A673 (cell line): ENCODE results near the gene ATP4A. TPM values are rescaled to one million over a fixed set of nuclear protein-coding genes. Genes with fewer than 3 reads are reported as not detected.
A peak's percentile ranks its signal among the peaks of the same experiment; 100 is the strongest.

Experiments used
- BruUV-seq: library from RNA; stranded (reverse); fragments of 400-500 nt; replicated peaks from 2 replicates; lab custom pipeline; 2021; lab: Mats Ljungman, UMichigan
- CTCF ChIA-PET: fragments of 300-600 bp; sonication (Branson Sonifier 250); formaldehyde crosslinking; loops from one replicate; lab custom pipeline; 2022; ENCODE audit warnings: antibody characterized with exemption; lab: Charles Lee
- POLR2A ChIA-PET: fragments of 300-600 bp; sonication (Branson Sonifier 250); formaldehyde crosslinking; loops from one replicate; lab custom pipeline; 2022; ENCODE audit warnings: antibody characterized with exemption; ENCODE audit not compliant: low non-redundant PET; lab: Charles Lee
- DNase-seq: peaks from one replicate; pipeline ENCODE4 v3.0.0-alpha.2; 2015; ENCODE audit warnings: low spot score
- H3K27ac ChIP-seq: fragments of 200-600 bp; sonication (generic); 2 replicates; pipeline ENCODE4 v1.5.1; 2016; ENCODE audit warnings: mixed run types, low read depth, mild to moderate bottlenecking, mixed read lengths, antibody characterized with exemption, low read length; ENCODE audit not compliant: poor library complexity, severe bottlenecking
- H3K27me3 ChIP-seq: fragments of 200-600 bp; sonication (generic); replicated peaks from 2 replicates; pipeline ENCODE4 v1.6.1; 2017; ENCODE audit warnings: mixed run types, low read depth, mild to moderate bottlenecking, mixed read lengths, antibody characterized with exemption, low read length; ENCODE audit not compliant: insufficient read depth, poor library complexity
- H3K36me3 ChIP-seq: fragments of 200-600 bp; sonication (generic); 2 replicates; pipeline ENCODE4 v1.6.1; 2016; ENCODE audit warnings: mixed run types, mild to moderate bottlenecking, mixed read lengths, antibody characterized with exemption, low read length; ENCODE audit not compliant: insufficient read depth, poor library complexity, severe bottlenecking
- H3K4me1 ChIP-seq: fragments of 200-600 bp; sonication (generic); 2 replicates; pipeline ENCODE4 v1.6.1; 2017; ENCODE audit warnings: mixed run types, mild to moderate bottlenecking, mixed read lengths, antibody characterized with exemption, low read length; ENCODE audit not compliant: insufficient read depth, poor library complexity, severe bottlenecking
- H3K4me3 ChIP-seq: fragments of 200-600 bp; sonication (generic); 2 replicates; pipeline ENCODE4 v1.5.1; 2016; ENCODE audit warnings: low read depth, mixed run types, mild to moderate bottlenecking, mixed read lengths, low read length; ENCODE audit not compliant: poor library complexity, severe bottlenecking
- H3K9me3 ChIP-seq: fragments of 200-600 bp; sonication (generic); 2 replicates; pipeline ENCODE4 v1.6.1; 2016; ENCODE audit warnings: mixed run types, low read depth, mild to moderate bottlenecking, mixed read lengths, antibody characterized with exemption, low read length; ENCODE audit not compliant: poor library complexity, severe bottlenecking
- CTCF ChIP-seq: fragments of 300-800, 200-600 bp; sonication (generic); conservative IDR thresholded peaks from 2 replicates; pipeline ENCODE4 v1.5.1; 2017; ENCODE audit warnings: low read depth, mild to moderate bottlenecking, antibody characterized with exemption, low read length, moderate library complexity, mixed read lengths
- EZH2 ChIP-seq: fragments of 200-600 bp; sonication (generic); IDR thresholded peaks from 2 replicates; pipeline ENCODE4 v1.6.1; 2017; ENCODE audit warnings: borderline replicate concordance, low read depth, mild to moderate bottlenecking, mixed read lengths, antibody characterized with exemption, low read length; ENCODE audit not compliant: poor library complexity, severe bottlenecking
- intact Hi-C: fragments of 100-400 bp; cut with micrococcal nuclease; formaldehyde crosslinking; loops from one replicate; pipeline ENCODE4 v1.10.0; 2022; ENCODE audit not compliant: unreplicated experiment
- total RNA-seq: library from RNA; stranded (reverse); gene quantifications from 2 replicates; pipeline ENCODE4 v1.2.3, GENCODE V29; 2021

ATP4A gene
- total RNA-seq, 1 experiment from 2014 or later: not detected

- POLR2A ChIA-PET: no interaction called here
- CTCF ChIA-PET: no interaction called here
- BruUV-seq: no TSS peak
- TF ChIP-seq CTCF (no peak), EZH2 (no peak)
- no peaks in the 10 kb centered on the region for H3K4me1 ChIP-seq
- intact Hi-C loops: no loop called here
- no peaks in the 10 kb centered on the region for H3K36me3 ChIP-seq
- H3K27me3 ChIP-seq: peaks cover 80% of the 10 kb centered on the region
- H3K27ac ChIP-seq: no peak overlapping the region
- no peaks in the 10 kb centered on the region for H3K9me3 ChIP-seq
- no peak for DNase-seq
- H3K4me3 ChIP-seq: no peak overlapping the region
These were observed 52.1 kb downstream of the ATP4A start for GRCh38 chr19:35511337-35511736.

GRCh38 chr19:35510626-35510964 lies 52.9 kb downstream of the ATP4A start:
- H3K4me3 ChIP-seq: no peak overlapping the region

GRCh38 chr19:35509861-35510625 lies 53.4 kb downstream of the ATP4A start:
- CTCF ChIA-PET: interaction anchor here (0.6 to 1.0 kb wide), 3 partner anchors 29 to 152 kb away, joined by 3 read pairs; partner anchors contain the start of gene FFAR3
- Histone ChIP-seq H3K9me3 (no peaks in the 10 kb centered on the region), H3K27ac (no peak overlapping the region), H3K4me3 (peak overlapping the region; percentile 15), H3K36me3 (no peaks in the 10 kb centered on the region), H3K4me1 (no peaks in the 10 kb centered on the region), H3K27me3 (peaks cover 93% of the 10 kb centered on the region)
- peak; percentile 56 for DNase-seq
- BruUV-seq: no TSS peak
- POLR2A ChIA-PET: no interaction called here
- TF ChIP-seq EZH2: peak; percentile 62
- TF ChIP-seq CTCF: peak; percentile 96
- intact Hi-C loops: no loop called here

More at GRCh38 chr19:35510626-35510964, 52.9 kb downstream of the ATP4A start:
- Histone ChIP-seq H3K27ac (no peak overlapping the region), H3K27me3 (peaks cover 87% of the 10 kb centered on the region), H3K9me3 (no peaks in the 10 kb centered on the region), H3K36me3 (no peaks in the 10 kb centered on the region), H3K4me1 (no peaks in the 10 kb centered on the region)
- ChIA-PET POLR2A (no interaction called here), CTCF (interaction anchor here (0.6 to 1.0 kb wide), 3 partner anchors 30 to 153 kb away, joined by 3 read pairs; partner anchors contain the start of gene FFAR3)
- intact Hi-C loops: no loop called here
- peak; percentile 5; the same call in 1 of the 2 replicates for TF ChIP-seq CTCF
- no peak for TF ChIP-seq EZH2
- BruUV-seq: no TSS peak
- DNase-seq: no peak
